Inflammatory macrophage treated with lipopolysaccharide for 1 hour (primary cell): ENCODE results near the gene CD28.
"Not testable (repeated sequence)": the region's sequence is repeated elsewhere in the genome, so short reads cannot be mapped to it uniquely, and the experiment has no call there.

ENCODE experiments used
- DNase-seq, 2 donors: peaks; one replicate each; pipeline ENCODE4 v3.0.0-alpha.2; 2020 to 2022

The CD28 gene

GRCh38 chr2:203750346-203751068 is 44.1 kb downstream of the CD28 start:
- DNase-seq = no peak

DNA sequence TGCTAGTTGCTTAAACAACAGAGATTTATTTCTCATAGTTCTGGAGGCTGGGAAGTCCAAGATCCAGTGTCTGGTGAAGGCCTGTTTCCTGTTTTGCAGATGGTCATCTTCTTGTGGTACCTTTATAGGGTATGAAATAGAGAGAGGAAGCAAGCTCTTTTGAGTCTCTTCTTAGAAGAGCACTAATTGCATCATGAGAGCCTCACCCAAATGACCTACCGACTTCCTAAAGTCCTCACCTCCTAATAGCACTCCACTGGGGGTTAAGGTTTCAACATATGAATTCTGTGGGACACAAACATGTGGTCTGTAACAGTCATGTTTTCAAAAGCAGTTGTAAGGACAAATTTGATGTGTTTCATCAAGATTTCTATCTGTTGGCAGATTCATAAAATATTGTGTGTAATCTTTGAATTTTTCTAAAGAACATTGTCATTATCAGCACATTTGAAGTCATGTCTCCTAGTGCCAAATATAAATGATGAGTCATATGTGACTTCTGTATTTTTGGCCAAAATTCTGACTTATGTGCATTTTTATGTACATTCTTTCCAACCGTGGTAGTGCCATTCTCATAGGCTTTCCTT is 45.3 kb downstream of the CD28 start:
- DNase-seq = peak; percentile 73 to 91

- no peak for DNase-seq
Observed at GRCh38 chr2:203756161-203756560, 49.7 kb downstream of the CD28 start.

- DNase-seq = peak in 1 of 2 donors; percentile 54
Observed at GRCh38 chr2:203758841-203759689, 52.6 kb downstream of the CD28 start.

- DNase-seq = no peak
Observed at GRCh38 chr2:203759690-203760365, 53.4 kb downstream of the CD28 start.

- DNase-seq = peak; percentile 30 to 57
Observed at GRCh38 chr2:203761121-203761520, 54.7 kb downstream of the CD28 start.

- no peak for DNase-seq
Observed at GRCh38 chr2:203763241-203763937, 57.0 kb downstream of the CD28 start.

DNA sequence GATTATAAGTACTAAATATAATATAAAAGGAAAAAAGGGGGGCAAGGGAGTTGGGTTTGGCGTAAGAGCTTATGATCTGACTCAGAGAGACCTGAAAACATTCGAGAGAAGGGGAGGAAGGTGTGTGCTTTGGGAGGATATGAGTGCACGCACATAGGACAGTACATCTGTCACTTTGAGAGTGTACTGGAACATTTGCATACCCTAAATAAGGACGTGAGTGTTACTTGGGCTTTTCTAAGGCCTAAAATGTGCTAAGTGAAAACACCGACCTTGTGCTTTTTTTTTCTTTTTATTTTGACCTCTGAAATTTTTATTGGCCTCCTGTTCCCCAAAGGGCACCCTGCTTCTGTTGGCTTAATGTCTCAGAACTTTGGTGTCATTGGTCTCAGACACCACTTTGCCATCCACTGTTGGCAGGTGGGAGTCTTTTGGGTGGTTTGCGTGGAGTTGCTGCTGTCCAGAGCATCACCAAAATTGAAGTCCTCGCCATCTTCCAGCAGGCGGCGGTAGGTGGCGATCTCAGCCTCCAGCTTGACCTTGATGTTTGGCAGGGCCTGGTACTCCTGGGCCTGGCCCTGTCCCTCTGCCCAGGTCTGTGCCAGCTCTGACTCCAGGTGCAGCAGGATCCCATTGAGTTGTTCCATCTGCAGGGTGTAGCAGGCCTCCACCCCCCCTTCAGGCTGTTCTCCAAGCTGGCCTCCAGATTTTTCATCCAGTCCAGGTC is 57.7 kb downstream of the CD28 start:
- DNase-seq = no peak

GRCh38 chr2:203772456-203773165 is 66.2 kb downstream of the CD28 start:
- DNase-seq = no peak

DNA sequence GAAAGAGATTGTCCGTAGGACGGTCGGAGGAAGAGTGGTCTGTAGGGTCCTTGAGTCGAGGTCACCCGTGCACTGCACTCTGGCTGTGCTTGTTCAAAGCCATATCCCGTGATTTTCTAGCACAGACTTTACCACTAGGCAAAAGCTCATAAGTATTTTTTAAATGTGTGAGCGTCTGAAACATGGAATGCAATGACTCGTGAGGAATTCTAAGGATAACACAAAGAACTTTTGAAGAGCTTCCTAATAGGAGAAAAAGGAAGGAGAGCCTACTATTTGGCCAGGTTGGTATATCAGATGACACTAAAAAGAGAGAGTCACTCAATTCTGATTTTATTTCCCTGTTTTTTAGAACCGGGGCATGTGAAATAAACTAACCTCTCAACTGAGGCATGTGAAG is 68.3 kb downstream of the CD28 start:
- no peak for DNase-seq

GRCh38 chr2:203775684-203776083 is 69.2 kb downstream of the CD28 start:
- DNase-seq = no peak

DNA sequence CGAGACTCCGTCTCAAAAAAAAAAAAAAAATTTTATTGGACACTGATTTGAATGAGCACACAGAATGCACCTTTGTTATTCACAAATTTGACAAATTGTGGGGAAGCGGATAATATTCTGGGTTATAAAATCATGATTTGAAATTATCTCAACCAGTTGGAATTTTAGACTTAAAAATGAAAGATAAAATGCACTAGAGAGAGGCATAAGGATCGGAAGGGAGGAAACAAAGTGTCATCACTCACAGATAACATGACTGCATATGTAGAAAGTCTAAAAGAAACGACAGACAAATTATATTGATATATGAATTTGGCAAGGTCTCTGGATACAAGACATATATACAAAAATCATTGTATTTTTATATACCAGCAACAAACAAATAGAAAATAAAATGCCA is 70.6 kb downstream of the CD28 start:
- DNase-seq = no peak

DNA sequence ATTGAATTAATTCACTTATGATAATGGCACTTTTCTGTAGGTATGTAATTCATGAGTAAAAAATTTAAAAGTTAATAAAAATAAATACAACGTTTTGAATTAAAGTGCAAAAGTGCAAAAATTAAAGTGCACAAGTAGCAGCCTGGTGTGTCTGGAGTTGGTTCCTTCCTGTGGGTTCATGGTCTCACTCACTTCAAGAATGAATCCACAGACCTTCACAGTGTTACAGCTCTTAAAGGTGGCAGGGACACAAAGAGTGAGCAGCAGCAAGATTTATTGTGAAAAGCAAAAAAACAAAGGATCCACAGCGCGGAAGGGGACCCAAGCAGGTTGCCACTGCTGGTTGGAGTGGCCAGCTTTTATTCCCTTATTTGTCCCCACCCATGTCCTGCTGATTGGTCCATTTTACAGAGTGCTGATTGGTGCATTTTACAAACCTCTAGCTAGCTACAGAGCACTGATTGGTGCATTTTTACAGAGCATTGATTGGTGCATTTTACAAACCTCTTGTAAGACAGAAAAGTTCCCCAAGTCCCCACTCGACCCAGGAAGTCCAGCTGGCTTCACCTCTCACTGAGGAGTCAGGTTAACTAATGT is 73.1 kb downstream of the CD28 start:
- DNase-seq = not testable (repeated sequence)

- DNase-seq = no peak
Observed at GRCh38 chr2:203780231-203780630, 73.8 kb downstream of the CD28 start.

GRCh38 chr2:203781151-203781550 is 74.7 kb downstream of the CD28 start:
- peak in 1 of 2 donors; percentile 59 for DNase-seq

DNA sequence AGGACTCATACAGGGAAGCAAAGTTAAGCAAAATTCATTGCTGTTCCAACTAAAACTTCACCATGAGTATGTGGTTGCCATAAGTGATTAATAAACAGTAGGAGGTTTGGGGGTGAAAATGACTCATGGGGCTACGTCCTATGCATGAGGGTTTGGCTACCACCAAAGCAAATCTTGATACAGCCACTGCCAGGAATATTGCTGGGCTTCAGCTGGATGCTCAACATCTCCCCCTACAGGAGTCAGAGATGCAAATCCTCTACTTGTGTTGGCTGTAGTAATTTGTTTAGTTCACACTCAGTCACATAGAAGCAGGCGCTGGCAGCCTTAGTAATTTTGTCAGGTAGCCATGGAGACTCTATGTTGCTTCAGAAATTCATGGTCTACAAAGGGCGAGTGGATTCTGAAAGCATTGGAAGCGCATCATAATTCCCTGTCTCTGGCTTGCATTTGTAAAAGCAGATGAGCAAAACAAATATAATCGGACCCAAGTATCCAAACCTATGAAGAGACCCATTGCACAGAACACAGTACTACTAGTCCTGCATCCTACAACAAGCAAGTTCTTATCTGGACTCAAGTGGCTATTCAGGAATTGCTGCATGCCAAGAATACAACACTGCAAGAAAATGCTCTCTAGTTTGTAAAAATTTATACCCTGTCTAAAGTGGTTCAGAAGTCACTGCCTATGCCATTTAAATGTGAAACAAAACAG is 76.0 kb downstream of the CD28 start:
- DNase-seq = peak; percentile 86 to 92

DNA sequence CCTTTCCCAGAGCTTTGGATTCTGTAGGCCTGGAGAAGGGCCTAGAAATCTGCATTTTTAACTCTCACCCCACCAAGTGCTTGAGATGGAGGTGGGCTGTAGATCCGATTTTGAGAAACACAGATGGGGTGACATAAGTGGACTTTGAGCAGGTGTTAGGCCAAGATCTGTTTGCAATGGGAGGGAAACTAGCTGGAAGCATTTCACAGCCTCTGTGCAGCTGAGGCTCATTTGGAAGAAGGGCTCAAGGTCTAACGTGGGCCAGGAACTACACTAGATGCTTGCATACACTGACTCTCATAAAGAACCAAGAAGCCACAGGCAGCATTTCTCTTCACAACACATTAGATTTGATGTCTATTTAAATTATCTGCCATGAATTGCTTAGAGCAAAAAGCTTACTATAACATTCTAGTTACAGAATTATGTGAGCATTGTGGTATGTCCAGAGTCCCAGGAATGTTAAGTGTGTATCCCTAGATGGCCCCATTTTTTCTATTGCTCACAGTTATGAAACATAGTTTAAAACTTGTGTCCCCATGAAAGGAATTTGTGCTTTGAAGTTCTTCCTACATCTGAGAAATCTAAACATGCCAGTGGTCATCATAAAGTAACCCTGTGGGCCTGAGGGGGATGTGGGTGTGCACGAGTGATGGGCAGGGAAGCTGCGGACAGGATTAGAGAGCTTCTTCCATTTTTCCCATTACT is 77.2 kb downstream of the CD28 start:
- DNase-seq = no peak

DNA sequence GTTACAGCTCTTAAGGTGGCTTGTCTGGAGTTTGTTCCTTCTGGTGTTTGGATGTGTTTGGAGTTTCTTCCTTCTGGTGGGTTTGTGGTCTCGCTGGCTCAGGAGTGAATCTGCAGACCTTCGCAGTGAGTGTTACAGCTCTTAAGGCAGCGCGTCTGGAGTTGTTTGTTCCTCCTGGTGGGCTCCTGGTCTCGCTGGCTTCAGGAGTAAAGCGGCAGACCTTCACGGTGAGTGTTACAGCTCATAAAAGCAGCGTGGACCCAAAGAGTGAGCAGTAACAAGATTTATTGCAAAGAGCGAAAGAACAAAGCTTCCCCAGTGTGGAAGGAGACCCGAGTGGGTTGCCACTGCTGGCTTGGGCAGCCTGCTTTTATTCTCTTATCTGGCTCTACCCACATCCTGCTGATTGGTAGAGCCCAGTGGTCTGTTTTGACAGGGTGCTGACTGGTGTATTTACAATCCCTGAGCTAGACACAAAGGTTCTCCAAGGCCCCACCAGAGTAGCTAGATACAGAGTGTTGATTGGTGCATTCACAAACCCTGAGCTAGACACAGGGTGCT is 78.4 kb downstream of the CD28 start:
- not testable (repeated sequence) for DNase-seq
